ENCODE measurements around the gene CUBN. TPM values are rescaled to one million over a fixed set of nuclear protein-coding genes. Genes with fewer than 3 reads are reported as not detected.

The CUBN gene
- total RNA-seq, 1 experiment from 2014 or later: 0.46 TPM

DNA sequence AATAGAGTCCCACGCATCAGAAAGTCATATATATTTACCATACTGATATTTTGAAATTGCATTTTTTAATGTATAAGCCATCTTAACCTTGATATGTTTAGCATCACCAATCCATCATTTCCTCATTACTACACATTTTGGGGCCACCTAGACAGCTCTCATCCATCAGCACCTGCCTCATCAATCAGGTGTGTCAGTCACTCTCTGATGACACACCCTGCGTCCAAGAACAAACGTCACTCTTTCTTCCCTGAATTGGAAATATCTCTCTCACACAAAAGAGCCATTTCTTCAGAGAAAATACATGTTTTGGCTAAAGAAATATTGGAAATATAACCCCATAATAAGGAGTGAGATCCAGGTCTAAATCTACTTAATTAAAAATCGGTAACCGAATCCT lies 273.5 kb downstream of the CUBN start (continued):
- TF ChIP-seq, protein P1, sequence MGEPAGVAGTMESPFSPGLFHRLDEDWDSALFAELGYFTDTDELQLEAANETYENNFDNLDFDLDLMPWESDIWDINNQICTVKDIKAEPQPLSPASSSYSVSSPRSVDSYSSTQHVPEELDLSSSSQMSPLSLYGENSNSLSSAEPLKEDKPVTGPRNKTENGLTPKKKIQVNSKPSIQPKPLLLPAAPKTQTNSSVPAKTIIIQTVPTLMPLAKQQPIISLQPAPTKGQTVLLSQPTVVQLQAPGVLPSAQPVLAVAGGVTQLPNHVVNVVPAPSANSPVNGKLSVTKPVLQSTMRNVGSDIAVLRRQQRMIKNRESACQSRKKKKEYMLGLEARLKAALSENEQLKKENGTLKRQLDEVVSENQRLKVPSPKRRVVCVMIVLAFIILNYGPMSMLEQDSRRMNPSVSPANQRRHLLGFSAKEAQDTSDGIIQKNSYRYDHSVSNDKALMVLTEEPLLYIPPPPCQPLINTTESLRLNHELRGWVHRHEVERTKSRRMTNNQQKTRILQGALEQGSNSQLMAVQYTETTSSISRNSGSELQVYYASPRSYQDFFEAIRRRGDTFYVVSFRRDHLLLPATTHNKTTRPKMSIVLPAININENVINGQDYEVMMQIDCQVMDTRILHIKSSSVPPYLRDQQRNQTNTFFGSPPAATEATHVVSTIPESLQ (CRISPR knock-in tag; IDR thresholded peaks at IDR 0.05): no peak

DNA sequence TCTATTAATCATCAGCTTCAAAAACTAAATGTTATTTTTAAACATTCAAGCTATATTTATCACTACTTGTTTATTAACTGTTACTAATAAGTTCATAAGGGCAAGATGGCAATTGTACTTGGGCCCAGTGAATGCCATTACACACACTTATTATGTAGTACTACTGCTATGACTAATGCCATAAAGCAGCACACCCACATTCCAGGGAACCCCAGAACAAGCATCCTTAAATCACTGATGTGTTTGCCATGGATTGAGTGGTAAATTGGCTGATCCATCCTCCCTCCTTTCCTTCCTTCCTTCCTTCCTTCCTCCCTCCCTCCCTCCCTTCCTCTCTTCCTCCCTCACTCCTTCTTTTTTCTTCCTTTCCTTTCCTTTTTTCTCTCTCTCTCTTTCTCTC lies 275.0 kb downstream of the CUBN start:
- ATAC-seq: no peak
- no peaks in the 10 kb centered on the region for H3K27me3 Mint-ChIP-seq (ENCODE audit: low read depth)
- ChIA-PET POLR2A (no interaction called here), CTCF (interaction anchor here (1.2 kb wide), 1 partner anchor 522 kb away, joined by 3 read pairs; no protein-coding TSS in a partner anchor)
- TF ChIP-seq, protein P2, sequence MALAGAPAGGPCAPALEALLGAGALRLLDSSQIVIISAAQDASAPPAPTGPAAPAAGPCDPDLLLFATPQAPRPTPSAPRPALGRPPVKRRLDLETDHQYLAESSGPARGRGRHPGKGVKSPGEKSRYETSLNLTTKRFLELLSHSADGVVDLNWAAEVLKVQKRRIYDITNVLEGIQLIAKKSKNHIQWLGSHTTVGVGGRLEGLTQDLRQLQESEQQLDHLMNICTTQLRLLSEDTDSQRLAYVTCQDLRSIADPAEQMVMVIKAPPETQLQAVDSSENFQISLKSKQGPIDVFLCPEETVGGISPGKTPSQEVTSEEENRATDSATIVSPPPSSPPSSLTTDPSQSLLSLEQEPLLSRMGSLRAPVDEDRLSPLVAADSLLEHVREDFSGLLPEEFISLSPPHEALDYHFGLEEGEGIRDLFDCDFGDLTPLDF (CRISPR knock-in tag; IDR thresholded peaks at IDR 0.05): no peak
- TF ChIP-seq ZNF263 (CRISPR knock-in tag; IDR thresholded peaks at IDR 0.05; ENCODE audit: low read depth): no peak
- TF ChIP-seq ZNF138 (CRISPR knock-in tag; conservative IDR thresholded peaks at IDR 0.05): no peak
- no peak for TF ChIP-seq GRHL2 (CRISPR knock-in tag; IDR thresholded peaks at IDR 0.05; ENCODE audit: insufficient replicate concordance, severe bottlenecking)
- H3K9me3 Mint-ChIP-seq: no peaks in the 10 kb centered on the region
- peaks cover 43% of the 10 kb centered on the region for H3K4me1 Mint-ChIP-seq
- DNase-seq (ENCODE audit: low spot score): no peak
- H3K4me3 Mint-ChIP-seq: no peak overlapping the region
- no peak overlapping the region for H3K27ac Mint-ChIP-seq
- H3K36me3 Mint-ChIP-seq: no peaks in the 10 kb centered on the region

DNA sequence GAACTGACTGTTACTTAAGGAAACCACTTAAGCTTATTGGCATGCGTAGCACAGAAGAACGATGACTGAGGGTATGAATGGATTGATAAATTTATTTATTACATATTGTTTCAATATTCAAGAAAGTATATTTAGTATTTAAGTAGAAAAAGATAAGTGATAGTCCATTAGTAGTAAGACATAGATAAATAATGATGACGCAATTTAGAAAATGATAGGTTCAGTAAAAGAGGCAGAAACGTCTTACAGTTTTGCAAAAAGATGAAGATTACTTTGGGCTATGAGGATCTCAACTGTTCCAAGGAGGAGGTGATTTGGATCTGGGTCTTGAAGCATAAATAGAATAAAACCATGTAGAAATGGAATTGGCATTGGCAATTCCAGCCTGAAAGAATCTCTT lies 275.8 kb downstream of the CUBN start:
- no peaks in the 10 kb centered on the region for H3K36me3 Mint-ChIP-seq
- no peak overlapping the region for H3K4me3 Mint-ChIP-seq
- no peak for ATAC-seq
- no peaks in the 10 kb centered on the region for H3K27me3 Mint-ChIP-seq (ENCODE audit: low read depth)
- H3K27ac Mint-ChIP-seq: no peak overlapping the region
- no peaks in the 10 kb centered on the region for H3K9me3 Mint-ChIP-seq
- no peak for DNase-seq (ENCODE audit: low spot score)
- ChIA-PET POLR2A (no interaction called here), CTCF (interaction anchor here (1.2 kb wide), 1 partner anchor 522 kb away, joined by 3 read pairs; no protein-coding TSS in a partner anchor)
- TF ChIP-seq KAT7 (CRISPR knock-in tag; IDR thresholded peaks at IDR 0.05; ENCODE audit: borderline replicate concordance) (no peak), ZBTB21 (CRISPR knock-in tag; IDR thresholded peaks at IDR 0.05; ENCODE audit: borderline replicate concordance) (no peak), SMAD3 (CRISPR knock-in tag; IDR thresholded peaks at IDR 0.05; ENCODE audit: borderline replicate concordance) (no peak), FOXK1 (CRISPR knock-in tag; IDR thresholded peaks at IDR 0.05) (no peak), TEAD4 (CRISPR knock-in tag; IDR thresholded peaks at IDR 0.05) (no peak), ZNF232 (CRISPR knock-in tag; IDR thresholded peaks at IDR 0.05) (no peak), EMX1 (CRISPR knock-in tag; IDR thresholded peaks at IDR 0.05) (no peak)
- TF ChIP-seq, protein P3, sequence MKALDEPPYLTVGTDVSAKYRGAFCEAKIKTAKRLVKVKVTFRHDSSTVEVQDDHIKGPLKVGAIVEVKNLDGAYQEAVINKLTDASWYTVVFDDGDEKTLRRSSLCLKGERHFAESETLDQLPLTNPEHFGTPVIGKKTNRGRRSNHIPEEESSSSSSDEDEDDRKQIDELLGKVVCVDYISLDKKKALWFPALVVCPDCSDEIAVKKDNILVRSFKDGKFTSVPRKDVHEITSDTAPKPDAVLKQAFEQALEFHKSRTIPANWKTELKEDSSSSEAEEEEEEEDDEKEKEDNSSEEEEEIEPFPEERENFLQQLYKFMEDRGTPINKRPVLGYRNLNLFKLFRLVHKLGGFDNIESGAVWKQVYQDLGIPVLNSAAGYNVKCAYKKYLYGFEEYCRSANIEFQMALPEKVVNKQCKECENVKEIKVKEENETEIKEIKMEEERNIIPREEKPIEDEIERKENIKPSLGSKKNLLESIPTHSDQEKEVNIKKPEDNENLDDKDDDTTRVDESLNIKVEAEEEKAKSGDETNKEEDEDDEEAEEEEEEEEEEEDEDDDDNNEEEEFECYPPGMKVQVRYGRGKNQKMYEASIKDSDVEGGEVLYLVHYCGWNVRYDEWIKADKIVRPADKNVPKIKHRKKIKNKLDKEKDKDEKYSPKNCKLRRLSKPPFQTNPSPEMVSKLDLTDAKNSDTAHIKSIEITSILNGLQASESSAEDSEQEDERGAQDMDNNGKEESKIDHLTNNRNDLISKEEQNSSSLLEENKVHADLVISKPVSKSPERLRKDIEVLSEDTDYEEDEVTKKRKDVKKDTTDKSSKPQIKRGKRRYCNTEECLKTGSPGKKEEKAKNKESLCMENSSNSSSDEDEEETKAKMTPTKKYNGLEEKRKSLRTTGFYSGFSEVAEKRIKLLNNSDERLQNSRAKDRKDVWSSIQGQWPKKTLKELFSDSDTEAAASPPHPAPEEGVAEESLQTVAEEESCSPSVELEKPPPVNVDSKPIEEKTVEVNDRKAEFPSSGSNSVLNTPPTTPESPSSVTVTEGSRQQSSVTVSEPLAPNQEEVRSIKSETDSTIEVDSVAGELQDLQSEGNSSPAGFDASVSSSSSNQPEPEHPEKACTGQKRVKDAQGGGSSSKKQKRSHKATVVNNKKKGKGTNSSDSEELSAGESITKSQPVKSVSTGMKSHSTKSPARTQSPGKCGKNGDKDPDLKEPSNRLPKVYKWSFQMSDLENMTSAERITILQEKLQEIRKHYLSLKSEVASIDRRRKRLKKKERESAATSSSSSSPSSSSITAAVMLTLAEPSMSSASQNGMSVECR (CRISPR knock-in tag; IDR thresholded peaks at IDR 0.05; ENCODE audit: borderline replicate concordance): no peak
- TF ChIP-seq, protein P4, sequence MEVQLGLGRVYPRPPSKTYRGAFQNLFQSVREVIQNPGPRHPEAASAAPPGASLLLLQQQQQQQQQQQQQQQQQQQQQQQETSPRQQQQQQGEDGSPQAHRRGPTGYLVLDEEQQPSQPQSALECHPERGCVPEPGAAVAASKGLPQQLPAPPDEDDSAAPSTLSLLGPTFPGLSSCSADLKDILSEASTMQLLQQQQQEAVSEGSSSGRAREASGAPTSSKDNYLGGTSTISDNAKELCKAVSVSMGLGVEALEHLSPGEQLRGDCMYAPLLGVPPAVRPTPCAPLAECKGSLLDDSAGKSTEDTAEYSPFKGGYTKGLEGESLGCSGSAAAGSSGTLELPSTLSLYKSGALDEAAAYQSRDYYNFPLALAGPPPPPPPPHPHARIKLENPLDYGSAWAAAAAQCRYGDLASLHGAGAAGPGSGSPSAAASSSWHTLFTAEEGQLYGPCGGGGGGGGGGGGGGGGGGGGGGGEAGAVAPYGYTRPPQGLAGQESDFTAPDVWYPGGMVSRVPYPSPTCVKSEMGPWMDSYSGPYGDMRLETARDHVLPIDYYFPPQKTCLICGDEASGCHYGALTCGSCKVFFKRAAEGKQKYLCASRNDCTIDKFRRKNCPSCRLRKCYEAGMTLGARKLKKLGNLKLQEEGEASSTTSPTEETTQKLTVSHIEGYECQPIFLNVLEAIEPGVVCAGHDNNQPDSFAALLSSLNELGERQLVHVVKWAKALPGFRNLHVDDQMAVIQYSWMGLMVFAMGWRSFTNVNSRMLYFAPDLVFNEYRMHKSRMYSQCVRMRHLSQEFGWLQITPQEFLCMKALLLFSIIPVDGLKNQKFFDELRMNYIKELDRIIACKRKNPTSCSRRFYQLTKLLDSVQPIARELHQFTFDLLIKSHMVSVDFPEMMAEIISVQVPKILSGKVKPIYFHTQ (CRISPR knock-in tag; IDR thresholded peaks at IDR 0.05): no peak
- TF ChIP-seq, protein P5, sequence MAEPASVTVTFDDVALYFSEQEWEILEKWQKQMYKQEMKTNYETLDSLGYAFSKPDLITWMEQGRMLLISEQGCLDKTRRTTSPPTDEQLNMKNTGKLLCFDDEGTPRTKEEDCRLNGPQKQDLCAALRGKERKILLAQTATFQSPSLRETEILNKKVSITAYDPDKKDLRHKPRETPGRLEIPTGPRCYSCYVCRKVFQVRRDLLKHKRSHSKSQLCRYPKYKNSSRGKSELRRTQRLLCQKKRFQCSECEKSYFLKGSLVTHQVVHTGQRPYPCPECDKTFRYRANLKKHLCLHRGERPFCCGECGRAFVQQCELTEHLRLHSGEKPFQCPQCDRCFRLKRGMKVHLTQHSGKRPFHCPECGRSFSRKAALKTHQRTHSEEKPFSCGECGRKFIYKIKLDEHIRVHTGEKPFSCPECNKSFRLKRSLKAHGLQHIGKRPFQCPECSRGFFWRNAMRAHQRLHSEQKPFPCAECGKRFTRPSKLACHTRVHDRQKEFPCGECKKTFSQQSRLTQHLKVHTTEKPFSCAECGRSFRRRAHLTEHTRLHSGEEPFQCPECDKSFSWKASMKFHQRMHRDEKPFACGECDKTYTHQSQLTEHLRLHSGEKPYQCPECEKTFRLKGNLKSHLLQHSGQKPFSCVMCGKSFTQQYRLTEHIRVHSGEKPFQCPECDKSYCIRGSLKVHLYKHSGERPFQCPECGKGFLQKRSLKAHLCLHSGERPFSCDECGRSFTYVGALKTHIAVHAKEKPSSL (CRISPR knock-in tag; conservative IDR thresholded peaks at IDR 0.05): no peak
- TF ChIP-seq, protein P6, sequence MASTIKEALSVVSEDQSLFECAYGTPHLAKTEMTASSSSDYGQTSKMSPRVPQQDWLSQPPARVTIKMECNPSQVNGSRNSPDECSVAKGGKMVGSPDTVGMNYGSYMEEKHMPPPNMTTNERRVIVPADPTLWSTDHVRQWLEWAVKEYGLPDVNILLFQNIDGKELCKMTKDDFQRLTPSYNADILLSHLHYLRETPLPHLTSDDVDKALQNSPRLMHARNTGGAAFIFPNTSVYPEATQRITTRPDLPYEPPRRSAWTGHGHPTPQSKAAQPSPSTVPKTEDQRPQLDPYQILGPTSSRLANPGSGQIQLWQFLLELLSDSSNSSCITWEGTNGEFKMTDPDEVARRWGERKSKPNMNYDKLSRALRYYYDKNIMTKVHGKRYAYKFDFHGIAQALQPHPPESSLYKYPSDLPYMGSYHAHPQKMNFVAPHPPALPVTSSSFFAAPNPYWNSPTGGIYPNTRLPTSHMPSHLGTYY (CRISPR knock-in tag; IDR thresholded peaks at IDR 0.05): no peak
- H3K4me1 Mint-ChIP-seq: peaks cover 50% of the 10 kb centered on the region

Measured in WTC11 (cell line).